GM10266 (cell line): ENCODE results near the gene PRAME.
"Not testable (repeated sequence)": the region's sequence is repeated elsewhere in the genome, so short reads cannot be mapped to it uniquely, and the experiment has no call there.

ENCODE experiments used
- DNase-seq: peaks from one replicate; pipeline ENCODE4 v3.0.0; 2012; ENCODE audit errors: extremely low spot score
- TF ChIP-seq, protein P1 (sequence below): IDR thresholded peaks from 2 replicates; pipeline ENCODE4 v1.5.1; 2012; ENCODE audit warnings: mild to moderate bottlenecking, low read depth; ENCODE audit not compliant: control insufficient read depth, insufficient read depth; ENCODE audit errors: missing control alignments

PRAME gene

GRCh38 chr22:22588485-22589164 lies 29.6 kb upstream of the PRAME start:
- DNase-seq = no peak
- TF ChIP-seq, protein P1, sequence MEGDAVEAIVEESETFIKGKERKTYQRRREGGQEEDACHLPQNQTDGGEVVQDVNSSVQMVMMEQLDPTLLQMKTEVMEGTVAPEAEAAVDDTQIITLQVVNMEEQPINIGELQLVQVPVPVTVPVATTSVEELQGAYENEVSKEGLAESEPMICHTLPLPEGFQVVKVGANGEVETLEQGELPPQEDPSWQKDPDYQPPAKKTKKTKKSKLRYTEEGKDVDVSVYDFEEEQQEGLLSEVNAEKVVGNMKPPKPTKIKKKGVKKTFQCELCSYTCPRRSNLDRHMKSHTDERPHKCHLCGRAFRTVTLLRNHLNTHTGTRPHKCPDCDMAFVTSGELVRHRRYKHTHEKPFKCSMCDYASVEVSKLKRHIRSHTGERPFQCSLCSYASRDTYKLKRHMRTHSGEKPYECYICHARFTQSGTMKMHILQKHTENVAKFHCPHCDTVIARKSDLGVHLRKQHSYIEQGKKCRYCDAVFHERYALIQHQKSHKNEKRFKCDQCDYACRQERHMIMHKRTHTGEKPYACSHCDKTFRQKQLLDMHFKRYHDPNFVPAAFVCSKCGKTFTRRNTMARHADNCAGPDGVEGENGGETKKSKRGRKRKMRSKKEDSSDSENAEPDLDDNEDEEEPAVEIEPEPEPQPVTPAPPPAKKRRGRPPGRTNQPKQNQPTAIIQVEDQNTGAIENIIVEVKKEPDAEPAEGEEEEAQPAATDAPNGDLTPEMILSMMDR = no peak

GRCh38 chr22:22587577-22588188 lies 28.6 kb upstream of the PRAME start:
- DNase-seq = no peak
- TF ChIP-seq, protein P1 = no peak

DNA sequence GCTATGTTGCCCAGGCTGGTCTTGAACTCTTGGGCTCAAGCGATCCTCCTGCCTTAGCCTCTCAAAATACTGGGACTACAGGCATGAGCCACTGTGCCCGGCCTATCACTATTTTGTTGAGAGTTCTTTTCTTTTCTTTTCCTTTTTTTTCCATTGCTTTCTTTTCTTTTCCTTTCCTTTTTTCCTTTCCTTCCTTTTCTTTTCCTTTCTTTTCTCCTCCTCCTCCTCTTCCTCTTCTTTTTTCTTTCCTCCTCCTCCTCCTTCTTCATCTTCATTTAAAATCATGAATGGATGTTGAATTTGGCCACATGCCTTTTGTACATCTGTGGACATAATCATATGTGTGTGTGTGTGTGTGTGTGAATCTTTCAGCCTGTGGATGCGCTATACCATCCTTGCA lies 25.7 kb upstream of the PRAME start:
- TF ChIP-seq, protein P1 = no peak
- no peak for DNase-seq

DNA sequence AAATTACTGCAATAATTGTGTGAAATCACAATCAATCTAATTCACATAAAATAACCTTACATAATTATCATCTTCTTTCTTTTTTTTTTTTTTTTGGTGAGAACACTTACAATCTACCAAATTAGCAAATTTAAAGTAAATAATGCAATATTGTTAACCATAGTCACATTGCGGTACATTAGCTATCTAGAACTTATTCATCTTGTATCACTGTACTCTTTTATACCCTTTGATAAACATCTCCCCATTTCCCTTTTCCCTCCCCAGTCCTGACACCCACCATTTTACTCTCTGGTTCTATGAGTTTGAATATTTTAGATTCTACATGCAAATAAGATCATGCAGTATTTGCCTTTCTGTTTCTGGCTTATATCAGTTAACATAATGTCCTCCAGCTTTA lies 24.0 kb upstream of the PRAME start:
- TF ChIP-seq, protein P1 = no peak
- no peak for DNase-seq

DNA sequence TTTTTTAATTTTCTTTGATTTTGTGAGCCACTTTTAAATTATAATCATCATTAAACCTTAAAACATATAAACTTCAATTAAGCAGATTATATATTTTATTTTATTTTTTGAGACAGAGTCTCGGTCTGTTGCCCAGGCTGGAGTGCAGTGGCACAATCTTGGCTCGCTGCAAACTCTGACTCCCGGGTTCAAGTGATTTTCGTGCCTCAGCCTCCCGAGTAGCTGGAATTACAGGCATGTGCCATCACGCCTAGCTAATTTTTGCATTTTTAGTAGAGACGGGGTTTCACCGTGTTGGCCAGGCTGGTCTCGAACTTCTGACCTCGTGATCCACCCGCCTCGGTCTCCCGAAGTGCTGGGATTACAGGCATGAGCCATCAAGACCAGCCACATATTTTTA lies 22.5 kb upstream of the PRAME start:
- DNase-seq = not testable (repeated sequence)

DNA sequence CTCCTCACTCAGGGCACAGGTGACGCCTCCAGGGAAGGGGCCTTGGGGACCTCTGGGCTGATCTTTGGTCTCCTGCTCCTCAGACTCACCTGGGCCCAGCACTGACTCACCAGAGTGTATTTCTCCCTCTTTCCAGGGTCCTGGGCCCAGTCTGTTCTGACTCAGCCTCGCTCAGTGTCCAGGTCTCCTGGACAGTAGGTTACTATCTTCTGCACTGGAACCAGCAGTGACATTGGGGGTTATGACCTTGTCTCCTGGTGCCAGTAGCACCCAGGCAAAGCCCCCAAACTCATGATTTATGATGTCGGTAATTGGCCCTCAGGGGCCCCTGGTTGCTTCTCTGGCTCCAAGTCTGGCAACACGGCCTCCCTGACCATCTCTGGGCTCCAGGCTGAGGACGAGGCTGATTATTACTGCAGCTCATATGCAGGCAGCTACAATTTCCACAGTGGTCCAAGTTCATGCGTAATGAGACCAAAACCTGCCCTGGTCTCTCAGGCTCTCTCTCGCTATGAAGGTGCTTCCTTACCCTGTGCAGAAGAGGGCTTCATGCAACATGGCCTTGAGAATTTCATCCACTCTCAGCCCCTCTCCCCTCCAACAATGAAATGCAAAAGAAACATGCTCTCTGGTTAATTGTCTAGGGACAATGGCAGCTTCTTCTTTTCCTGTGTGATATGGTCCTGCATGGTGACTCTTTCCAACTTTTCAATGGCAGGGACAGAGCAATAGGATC lies 21.0 kb upstream of the PRAME start:
- DNase-seq = no peak
- TF ChIP-seq, protein P1 = no peak

DNA sequence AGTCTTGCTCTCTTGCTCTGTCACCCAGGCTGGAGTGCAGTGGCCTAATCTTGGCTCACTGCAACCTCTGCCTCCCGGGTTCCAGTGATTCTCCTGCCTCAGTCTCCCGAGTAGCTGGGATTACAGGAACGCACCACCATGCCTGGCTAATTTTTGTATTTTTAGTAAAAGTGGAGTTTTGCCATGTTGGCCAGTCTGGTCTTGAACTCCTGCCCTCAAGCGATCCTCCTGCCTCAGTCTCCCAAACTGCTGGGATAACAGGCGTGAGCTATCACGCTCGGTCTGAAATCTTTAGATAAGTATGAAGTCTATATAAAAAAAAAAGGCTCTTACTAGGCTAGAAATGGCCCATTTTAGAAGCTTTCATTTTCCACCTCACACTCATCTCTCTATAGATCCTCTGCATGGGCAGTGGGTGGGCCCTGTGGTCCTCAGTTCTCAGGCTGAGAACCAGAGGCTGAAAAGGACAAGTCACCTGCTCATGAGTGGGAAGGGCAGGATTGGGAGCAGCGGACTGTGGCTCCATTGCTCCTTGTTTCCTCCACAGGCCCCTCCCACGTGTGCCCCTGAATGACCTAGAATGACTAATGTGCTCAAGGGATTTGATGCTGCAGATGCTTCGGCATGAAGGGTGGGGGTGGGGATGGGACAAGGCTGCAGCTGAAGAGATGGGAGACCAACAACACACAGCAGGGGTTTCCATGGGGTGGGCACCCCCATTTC lies 19.8 kb upstream of the PRAME start:
- TF ChIP-seq, protein P1 = no peak
- no peak for DNase-seq
